Measurements from ENCODE around the gene PRDM16.

DNA sequence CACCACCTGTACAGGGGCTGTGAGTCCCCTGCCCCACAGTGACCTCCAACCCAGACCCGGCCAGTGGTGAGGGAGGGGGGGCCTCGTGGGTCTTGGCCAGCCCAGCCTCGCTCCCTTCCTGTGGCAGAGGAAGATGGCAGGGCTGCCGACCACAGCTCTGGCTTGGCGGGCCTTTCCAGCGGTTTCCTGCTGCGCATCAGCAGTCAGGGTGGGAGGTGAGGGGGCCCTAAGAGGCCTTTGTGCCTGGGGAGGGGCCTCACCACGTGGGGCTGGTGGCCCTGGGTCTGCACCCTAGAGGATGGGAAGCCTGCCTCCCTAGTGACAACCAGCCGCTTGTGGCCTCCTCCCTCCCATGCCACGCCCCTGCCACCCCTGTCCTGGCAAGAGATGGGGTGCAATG lies 312.9 kb downstream of the PRDM16 start:
- TF ChIP-seq ZNF565 (CRISPR knock-in tag; conservative IDR thresholded peaks at IDR 0.05; ENCODE audit: low read depth) (no peak), RARB (CRISPR knock-in tag; IDR thresholded peaks at IDR 0.05) (no peak), OSR1 (CRISPR knock-in tag; IDR thresholded peaks at IDR 0.05) (no peak), ZFP3 (CRISPR knock-in tag; IDR thresholded peaks at IDR 0.05) (no peak)
